ENCODE measurements around the gene PFKM.

Gene PFKM

DNA sequence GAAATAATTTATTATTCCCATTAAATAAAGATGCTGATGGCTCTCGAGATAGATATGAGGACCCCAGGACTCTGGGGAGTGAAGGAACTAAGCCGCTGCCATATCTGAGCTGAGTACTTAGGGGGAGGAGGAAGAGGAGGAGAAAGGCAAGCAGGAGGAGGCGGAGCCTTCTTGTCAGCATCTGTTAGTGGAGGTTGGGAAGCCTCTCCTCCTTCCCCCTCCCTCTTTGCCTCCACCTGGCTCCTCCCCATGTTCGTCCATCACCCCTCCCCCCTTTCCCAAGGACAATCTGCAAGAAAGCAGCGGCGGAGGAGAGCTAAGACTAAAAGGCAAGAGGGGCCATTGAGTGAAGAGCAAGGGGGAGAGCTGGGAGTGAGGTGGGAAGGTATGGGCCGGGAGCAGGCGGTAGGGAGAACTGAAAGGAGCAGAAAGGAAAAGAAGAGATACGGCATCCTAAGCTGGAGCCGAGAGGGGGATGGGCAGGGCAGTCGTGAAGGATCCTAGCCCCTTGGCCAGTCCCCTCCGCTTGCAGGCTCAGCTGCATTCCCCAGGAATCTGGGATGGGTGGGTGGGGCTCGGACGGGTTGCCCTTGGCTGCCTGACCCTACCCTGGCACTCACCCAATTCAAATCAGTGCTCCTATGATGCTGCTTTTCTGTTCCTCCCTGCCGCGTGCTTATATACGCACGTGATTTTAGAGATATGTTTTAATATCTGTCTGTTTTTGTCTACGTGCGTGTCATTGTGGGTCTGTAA, at the start of gene PFKM:
Gene PFKM, plus strand, starts transcription at position 287 of the 756 bp plus-strand sequence. CDS start 3,411 bp downstream, outside the sequence.
- peak within 1 kb of the TSS; percentile 81 for H3K27ac ChIP-seq
- TF ChIP-seq, protein P1, sequence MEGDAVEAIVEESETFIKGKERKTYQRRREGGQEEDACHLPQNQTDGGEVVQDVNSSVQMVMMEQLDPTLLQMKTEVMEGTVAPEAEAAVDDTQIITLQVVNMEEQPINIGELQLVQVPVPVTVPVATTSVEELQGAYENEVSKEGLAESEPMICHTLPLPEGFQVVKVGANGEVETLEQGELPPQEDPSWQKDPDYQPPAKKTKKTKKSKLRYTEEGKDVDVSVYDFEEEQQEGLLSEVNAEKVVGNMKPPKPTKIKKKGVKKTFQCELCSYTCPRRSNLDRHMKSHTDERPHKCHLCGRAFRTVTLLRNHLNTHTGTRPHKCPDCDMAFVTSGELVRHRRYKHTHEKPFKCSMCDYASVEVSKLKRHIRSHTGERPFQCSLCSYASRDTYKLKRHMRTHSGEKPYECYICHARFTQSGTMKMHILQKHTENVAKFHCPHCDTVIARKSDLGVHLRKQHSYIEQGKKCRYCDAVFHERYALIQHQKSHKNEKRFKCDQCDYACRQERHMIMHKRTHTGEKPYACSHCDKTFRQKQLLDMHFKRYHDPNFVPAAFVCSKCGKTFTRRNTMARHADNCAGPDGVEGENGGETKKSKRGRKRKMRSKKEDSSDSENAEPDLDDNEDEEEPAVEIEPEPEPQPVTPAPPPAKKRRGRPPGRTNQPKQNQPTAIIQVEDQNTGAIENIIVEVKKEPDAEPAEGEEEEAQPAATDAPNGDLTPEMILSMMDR (conservative IDR thresholded peaks at IDR 0.05), result no peak

DNA sequence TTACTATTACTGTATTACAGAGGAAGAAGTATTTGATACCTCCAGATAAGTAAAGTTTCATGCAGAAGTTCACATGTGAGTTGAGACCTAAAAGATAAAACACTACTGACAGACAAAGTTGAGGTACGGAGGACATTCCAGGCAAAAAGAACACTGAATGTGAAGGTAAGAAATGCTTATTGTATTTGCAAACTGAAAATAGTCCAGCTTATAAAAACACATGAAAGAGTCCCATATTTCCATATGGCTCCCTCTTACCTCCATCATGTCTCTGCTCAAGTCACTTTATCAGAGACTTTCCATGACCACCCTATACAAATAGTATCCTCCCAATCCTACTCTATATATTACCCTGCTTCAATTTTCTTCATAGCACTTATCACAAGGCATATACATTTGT, 49.1 kb upstream of the PFKM start:
- H3K27ac ChIP-seq, result no peak overlapping the region
- TF ChIP-seq, protein P1 (conservative IDR thresholded peaks at IDR 0.05), result no peak

DNA sequence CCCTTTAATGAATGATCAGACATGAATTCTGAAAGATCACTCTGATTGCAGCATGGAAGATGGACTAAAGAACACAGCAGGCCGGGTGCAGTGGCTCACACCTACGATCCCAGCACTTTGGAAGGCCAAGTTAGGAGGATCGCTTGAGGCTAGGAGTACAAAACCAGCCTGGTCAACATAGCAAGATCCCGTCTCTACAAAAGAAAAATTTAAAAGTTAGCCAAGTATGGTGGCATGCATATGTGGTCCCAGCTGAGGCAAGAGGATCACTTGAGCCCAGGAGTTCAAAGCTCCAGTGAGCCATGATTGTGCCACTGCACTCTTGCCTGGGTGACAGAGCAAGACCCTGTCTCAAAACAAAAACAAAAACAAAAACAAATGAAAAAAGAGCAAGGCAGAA, 48.4 kb upstream of the PFKM start:
- no peak overlapping the region for H3K27ac ChIP-seq
- TF ChIP-seq, protein P1 (conservative IDR thresholded peaks at IDR 0.05), result no peak

DNA sequence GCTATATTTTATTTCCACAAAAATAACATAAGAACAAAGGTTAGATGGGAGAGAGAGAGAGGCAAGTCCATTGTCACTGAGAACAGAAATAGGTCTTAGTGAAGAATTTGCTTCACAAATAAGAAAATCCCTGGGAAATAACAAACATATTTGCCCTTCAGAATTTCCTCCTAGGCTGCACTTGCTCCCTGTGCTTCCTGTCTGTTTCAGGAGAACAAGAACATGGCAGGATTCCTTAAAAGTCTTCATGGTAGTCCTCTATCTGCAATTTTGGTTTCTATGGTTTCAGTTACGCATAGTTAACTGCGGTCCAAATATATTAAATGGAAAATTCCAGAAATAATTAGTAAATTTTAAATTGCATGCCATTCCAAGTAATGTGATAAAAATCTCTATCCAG, 47.4 kb upstream of the PFKM start:
- TF ChIP-seq, protein P1 (conservative IDR thresholded peaks at IDR 0.05), result no peak
- H3K27ac ChIP-seq, result no peak overlapping the region

DNA sequence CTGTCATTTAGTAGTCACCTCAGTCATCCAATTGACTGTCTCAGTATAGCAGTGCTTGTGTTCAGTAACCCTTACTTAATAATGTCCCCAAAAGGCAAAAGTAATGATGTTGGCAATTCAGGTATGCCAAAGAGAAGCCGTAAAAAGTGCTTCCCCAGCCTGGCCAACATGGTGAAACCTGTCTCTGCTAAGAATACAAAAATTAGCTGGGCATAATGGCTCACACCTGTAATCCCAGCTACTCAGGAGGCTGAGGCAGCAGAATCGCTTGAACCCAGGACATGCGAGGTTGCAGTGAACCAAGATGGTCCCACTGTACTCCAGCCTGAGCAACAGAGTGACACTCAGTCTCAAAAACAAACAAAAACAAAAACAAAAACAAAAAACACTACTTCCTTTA, 46.9 kb upstream of the PFKM start:
- TF ChIP-seq, protein P1 (conservative IDR thresholded peaks at IDR 0.05), result no peak
- no peak overlapping the region for H3K27ac ChIP-seq

DNA sequence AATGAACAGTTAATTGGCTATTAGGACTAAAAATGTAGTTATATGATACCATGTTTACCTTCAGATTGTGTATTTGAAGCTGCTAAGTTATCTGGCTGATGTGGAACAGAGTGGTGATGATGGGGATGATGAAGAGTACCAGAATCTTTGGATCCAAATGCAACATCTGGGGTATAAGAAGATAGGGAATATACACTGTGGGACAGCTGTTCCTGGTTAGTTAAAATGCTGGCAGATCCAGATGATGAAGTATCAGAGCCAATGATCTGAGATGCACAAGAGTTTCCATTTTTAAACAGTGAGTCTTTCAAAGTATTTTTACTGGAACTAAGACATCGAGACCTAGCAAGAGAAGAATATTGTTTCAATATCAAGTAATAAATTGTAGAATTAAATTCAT, 44.9 kb upstream of the PFKM start:
- no peak overlapping the region for H3K27ac ChIP-seq
- TF ChIP-seq, protein P1 (conservative IDR thresholded peaks at IDR 0.05), result no peak

DNA sequence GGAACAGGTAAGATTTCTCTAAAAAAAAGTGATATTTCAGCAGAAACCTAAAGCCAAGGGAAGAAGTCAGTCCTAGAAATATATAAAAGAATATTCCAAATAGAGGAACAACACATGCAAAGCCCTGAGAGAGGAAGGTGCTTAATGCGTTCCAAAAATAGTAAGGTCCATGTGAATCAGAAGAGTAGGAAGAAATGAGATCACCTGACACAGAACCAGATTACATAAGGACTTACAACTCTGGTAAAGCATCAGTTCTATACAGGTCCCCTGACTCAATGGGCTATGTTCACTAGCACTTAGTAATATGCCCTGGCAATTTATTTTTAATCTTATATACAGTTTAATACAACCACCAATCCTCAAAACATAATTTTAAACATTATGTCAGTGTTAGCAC, 43.3 kb upstream of the PFKM start:
- no peak overlapping the region for H3K27ac ChIP-seq
- TF ChIP-seq, protein P1 (conservative IDR thresholded peaks at IDR 0.05), result no peak
